Skeletal muscle satellite cell (primary cell): ENCODE data around the gene P2RY12.
"Not testable (repeated sequence)": the region's sequence is repeated elsewhere in the genome, so short reads cannot be mapped to it uniquely, and the experiment has no call there.

Experiments
- H3K27me3 ChIP-seq: 2 replicates; pipeline ENCODE4 v1.7.0; 2013; ENCODE audit warnings: low read length; ENCODE audit not compliant: control insufficient read depth, insufficient read depth
- H3K36me3 ChIP-seq: 2 replicates; pipeline ENCODE4 v1.7.0; 2013; ENCODE audit warnings: mild to moderate bottlenecking, control low read depth, low read length; ENCODE audit not compliant: insufficient read depth
- H3K4me1 ChIP-seq: 2 replicates; pipeline ENCODE4 v1.7.0; 2013; ENCODE audit warnings: low read length; ENCODE audit not compliant: control insufficient read depth, insufficient read depth
- H3K4me2 ChIP-seq: 2 replicates; pipeline ENCODE4 v1.7.0; 2013; ENCODE audit warnings: mild to moderate bottlenecking, low read length
- H3K4me3 ChIP-seq: 2 replicates; pipeline ENCODE4 v1.7.0; 2013; ENCODE audit warnings: low read length
- H3K9ac ChIP-seq: 2 replicates; pipeline ENCODE4 v1.7.0; 2013; ENCODE audit warnings: mild to moderate bottlenecking, low read depth, low read length, moderate library complexity
- H3K9me3 ChIP-seq: replicated peaks from 2 replicates; pipeline ENCODE4 v1.7.0; 2013; ENCODE audit warnings: mild to moderate bottlenecking, control low read depth, low read length

Gene P2RY12

DNA sequence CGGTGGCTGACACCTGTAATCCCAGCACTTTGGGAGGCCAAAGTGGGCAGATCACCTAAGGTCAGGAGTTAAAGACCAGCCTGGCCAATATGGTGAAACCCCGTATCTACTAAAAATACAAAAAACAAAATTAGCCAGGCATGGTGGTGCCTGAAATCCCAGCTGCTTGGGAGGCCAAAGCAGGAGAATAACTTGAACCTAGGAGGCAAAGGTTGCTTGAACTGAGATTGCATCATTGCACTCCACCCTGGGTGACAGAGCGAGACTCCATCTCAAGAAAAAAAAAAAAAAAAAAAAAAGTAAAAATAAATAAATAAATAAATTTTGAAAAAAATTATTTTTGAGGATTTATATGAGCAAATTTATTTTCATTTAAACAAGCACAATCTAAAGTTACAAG, 7.6 kb upstream of the P2RY12 start:
- H3K4me2 ChIP-seq, H3K4me3 ChIP-seq, H3K27me3 ChIP-seq, H3K9me3 ChIP-seq, H3K9ac ChIP-seq, H3K36me3 ChIP-seq, H3K4me1 ChIP-seq: not testable (repeated sequence)

DNA sequence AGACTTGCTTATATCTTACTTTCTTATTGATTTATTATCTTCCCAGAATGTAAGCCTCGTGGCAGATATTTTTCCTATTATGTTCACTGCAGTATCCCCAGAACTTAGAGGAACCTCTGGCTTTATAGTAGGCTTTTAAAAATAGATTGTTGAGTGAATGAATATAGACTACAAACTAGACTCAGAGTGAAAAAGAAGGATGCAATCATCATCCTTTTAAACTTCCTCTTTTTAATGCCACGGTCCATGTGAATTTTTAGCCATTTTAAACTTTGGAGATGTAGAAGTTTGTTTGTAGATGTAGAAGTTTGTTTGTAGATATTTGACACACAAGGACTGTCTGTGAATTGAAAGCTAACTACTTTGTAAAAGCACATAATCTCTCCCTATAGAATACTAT, 7.2 kb upstream of the P2RY12 start:
- no peaks in the 10 kb centered on the region for H3K27me3 ChIP-seq
- no peak overlapping the region for H3K9ac ChIP-seq
- no peaks in the 10 kb centered on the region for H3K9me3 ChIP-seq
- H3K4me3 ChIP-seq = no peak overlapping the region
- no peaks in the 10 kb centered on the region for H3K36me3 ChIP-seq
- H3K4me2 ChIP-seq = no peak overlapping the region
- H3K4me1 ChIP-seq = no peaks in the 10 kb centered on the region

DNA sequence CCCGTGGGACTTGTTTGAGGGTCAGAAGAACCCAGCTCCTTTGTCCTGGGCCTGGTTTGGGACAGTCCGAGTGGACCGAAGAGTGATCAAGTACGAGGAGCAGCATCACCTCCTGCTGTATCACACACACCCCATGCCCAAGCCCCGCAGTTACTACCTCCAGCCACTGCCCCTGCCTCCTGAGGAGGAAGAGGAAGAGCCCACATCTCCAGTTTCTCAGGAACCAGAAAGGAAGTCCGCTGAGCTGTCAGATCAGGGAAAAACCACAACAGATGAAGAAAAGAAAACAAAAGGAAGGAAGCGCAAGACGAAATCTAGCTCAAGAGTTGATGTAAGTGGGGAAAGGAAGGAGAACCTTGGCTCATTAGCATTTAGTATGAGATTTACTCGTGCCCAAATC, 3.3 kb upstream of the P2RY12 start:
- Histone ChIP-seq H3K9ac (no peak overlapping the region), H3K4me1 (no peaks in the 10 kb centered on the region), H3K9me3 (no peaks in the 10 kb centered on the region), H3K4me2 (no peak overlapping the region), H3K4me3 (no peak overlapping the region), H3K27me3 (no peaks in the 10 kb centered on the region), H3K36me3 (no peaks in the 10 kb centered on the region)

DNA sequence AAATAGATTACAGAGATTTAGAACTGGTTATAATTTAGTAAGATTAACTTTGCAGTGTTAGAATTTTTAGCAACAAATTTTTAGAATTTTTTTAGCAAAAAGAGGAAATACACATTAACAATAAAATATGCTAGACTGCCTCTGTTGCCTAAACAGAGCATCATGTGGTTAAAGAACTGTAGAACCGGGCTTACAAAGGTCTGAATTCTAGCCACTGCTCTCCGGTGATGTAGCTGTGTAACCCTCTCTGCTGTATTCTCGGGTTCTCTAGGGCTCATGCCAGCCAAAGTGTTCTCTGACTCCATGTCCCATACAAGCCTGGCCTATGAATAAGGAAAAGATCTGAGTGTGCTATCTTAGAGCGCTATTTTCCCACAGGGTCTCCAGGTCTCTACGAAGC, 2.9 kb upstream of the P2RY12 start:
- Histone ChIP-seq H3K4me2 (no peak overlapping the region), H3K27me3 (no peaks in the 10 kb centered on the region), H3K9me3 (no peaks in the 10 kb centered on the region), H3K9ac (no peak overlapping the region), H3K36me3 (no peaks in the 10 kb centered on the region), H3K4me3 (no peak overlapping the region), H3K4me1 (no peaks in the 10 kb centered on the region)

DNA sequence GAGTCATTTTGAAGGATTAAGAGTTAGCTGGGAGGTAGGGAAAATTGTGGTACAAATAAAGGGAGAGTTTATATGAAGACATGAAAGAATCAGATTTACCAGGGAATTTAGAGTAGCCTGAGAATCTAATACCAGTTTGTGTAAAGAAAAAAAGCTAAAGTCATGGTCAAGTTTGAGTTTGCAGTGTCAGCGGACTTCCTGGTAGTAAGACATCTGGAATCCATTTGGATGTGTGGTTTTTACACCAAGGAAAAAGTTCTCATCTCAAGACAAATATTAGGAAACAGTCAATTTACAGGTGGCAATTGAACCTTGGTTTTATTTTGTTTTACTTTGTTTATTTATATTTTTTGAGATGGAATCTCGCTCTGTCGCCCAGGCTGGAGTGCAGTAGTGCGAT, 1.5 kb upstream of the P2RY12 start:
- Histone ChIP-seq H3K27me3 (no peaks in the 10 kb centered on the region), H3K4me2 (no peak overlapping the region), H3K4me1 (no peaks in the 10 kb centered on the region), H3K4me3 (no peak overlapping the region), H3K9me3 (no peaks in the 10 kb centered on the region), H3K9ac (no peak overlapping the region), H3K36me3 (no peaks in the 10 kb centered on the region)

DNA sequence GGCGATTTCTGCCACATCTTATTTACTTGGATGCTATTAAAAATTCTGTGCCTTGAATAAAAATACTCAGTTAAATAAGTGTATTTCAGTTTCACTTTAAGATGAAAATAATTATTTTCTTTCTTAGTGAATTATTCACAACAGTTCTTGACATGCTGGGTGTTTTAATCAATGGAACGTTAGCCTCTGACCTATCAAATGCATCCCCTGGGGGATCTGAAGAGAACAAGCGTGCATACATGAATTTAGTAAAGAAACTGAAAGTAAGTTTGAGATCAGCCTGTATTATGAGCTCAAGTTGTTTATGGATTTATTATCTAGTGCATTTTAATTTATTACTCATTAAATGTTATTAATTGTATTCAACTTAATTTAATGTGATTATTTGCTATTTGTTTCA, 597 bp downstream of the P2RY12 start:
- Histone ChIP-seq H3K27me3 (no peaks in the 10 kb centered on the region), H3K4me3 (no peak overlapping the region), H3K4me2 (no peak overlapping the region), H3K36me3 (no peaks in the 10 kb centered on the region), H3K9ac (no peak overlapping the region), H3K4me1 (no peaks in the 10 kb centered on the region), H3K9me3 (no peaks in the 10 kb centered on the region)

DNA sequence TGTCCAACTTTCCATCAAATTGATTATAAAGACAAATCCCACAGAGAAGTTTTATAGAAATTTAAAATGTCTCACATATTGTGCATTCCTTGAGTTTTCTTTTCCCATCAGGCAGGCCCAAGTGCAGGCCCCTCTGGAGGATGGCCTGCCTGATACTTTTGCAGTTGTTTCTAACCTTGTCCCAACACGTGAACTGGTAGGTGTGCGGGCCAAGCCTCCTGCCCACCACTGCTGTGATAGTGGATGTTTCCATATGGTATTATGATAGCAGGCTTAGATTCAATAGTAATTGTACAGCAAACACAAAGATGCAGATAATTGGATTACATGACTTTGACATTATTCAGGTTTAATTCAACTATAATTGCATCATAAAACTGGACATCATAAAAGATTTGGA, 1.4 kb downstream of the P2RY12 start:
- H3K4me1 ChIP-seq = no peaks in the 10 kb centered on the region
- H3K27me3 ChIP-seq = no peaks in the 10 kb centered on the region
- H3K4me3 ChIP-seq = no peak overlapping the region
- H3K36me3 ChIP-seq = no peaks in the 10 kb centered on the region
- H3K9ac ChIP-seq = no peak overlapping the region
- no peak overlapping the region for H3K4me2 ChIP-seq
- H3K9me3 ChIP-seq = no peaks in the 10 kb centered on the region

DNA sequence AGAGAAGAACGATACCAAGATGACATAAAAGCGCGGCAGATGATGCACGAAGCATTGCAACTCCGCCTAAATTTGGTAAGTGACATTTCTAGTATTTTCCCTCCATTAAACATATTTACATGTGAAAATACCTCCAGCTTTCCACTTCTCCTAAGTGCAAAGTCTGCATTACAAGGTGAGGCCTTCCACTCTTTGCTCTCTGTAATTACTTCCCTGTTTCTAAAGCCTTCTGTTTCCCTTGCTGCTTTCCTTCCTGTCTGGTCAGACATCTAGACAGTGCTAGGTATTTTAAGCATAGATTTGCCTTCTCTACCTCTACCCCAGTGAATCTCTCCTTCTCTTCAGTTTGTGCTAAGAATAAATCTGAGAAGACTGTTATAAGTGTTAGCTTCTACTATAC, 1.9 kb downstream of the P2RY12 start:
- Histone ChIP-seq H3K9ac (no peak overlapping the region), H3K9me3 (no peaks in the 10 kb centered on the region), H3K4me1 (no peaks in the 10 kb centered on the region), H3K36me3 (no peaks in the 10 kb centered on the region), H3K4me2 (no peak overlapping the region), H3K4me3 (no peak overlapping the region), H3K27me3 (no peaks in the 10 kb centered on the region)

DNA sequence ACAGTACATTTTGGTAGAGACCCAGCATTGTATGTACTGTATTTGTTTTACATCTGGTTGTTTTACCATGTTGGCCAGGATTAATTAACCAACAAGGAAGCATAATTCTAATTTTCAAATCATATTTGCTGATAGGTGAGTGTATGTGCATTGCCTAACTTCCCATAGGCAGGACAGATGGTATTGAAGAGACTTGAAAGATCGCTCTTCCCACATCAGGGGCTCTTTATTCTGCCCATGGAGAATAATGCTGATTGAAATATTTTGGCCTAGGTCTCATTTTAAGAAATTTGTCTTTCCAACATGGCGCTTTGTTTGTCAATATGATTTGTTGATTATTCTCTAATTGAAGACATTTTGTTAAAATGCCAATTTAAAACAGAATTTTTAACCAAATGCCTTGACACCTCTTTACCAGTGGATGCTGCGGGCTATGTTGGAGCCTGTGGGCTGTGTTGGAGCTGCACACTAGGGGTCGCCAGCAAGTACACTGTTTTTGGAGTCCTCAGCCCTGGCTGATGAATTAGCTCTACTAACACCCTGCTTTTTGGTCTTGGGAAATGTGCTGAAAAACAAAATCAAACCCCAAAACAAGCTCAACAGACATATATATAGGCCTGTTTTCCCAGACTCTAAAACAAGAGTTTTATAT, 5.3 kb downstream of the P2RY12 start:
- H3K4me1 ChIP-seq = no peaks in the 10 kb centered on the region
- H3K9me3 ChIP-seq = no peaks in the 10 kb centered on the region
- no peaks in the 10 kb centered on the region for H3K27me3 ChIP-seq
- H3K4me2 ChIP-seq = no peak overlapping the region
- H3K9ac ChIP-seq = no peak overlapping the region
- H3K4me3 ChIP-seq = no peak overlapping the region
- no peaks in the 10 kb centered on the region for H3K36me3 ChIP-seq

DNA sequence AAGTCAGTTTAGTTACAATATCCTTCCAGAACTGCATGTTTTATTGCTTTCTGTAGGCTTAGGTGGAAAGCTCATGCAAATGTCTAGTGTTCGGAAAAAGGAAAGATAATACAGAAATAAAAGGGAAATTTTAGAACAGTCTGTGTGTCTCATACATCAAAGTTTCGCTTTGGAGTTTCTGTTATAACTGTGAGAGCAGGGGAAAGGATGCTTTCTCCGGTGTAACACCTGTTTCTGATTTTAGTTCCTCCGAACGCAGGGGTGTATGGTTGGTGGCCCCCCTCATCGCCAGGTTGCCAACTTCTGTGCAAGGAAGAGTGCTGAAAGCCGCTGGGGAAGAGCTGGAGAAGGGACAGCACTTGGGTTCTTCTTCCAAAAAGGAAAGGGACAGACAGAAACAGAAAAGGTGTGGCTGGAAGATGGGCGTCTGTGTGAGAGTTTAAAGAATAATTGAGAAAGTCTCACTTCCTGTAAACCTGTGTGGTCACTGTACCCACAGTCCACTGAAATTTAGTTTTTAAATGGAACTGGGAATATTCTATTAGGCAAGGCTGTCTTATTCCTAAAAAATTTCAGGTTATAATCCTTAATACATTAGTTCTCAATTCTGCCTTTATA, 6.7 kb downstream of the P2RY12 start:
- H3K4me2 ChIP-seq = no peak overlapping the region
- H3K4me1 ChIP-seq = no peaks in the 10 kb centered on the region
- no peaks in the 10 kb centered on the region for H3K27me3 ChIP-seq
- H3K36me3 ChIP-seq = no peaks in the 10 kb centered on the region
- H3K4me3 ChIP-seq = no peak overlapping the region
- H3K9me3 ChIP-seq = no peaks in the 10 kb centered on the region
- H3K9ac ChIP-seq = no peak overlapping the region

DNA sequence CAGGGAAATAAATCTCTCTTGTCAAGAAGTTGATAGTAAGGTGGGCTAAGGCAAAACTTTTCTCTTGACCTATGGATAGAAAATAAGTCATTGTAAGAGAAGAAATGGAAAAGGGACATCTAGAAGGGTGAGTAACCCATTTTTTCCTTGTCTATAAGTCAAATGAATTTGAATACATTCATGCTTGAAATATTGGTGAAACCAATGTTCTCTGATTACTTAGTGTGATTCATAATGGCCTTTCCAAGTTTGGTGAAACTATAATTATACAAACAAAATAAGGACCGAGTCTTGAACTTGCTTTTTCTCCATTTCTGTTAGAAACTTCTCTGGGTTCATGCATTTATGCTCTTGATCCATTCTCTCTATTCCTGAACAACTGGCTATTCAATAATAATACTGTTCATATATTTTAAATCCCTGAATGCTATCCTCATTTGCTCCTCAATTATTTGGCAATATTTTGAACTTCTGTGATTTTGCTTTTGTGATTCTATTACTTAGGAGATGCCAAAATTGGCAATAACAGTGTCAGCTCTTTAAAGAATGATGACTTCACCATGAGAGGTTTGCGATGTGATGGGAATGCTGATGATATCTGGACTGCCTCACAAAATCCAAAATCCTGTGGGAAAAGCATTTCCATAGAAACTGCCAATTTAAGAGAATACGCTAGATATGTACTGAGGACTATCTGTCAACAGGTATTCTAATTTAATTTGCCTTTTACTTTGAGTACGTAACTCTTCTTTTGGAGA, 12.3 kb downstream of the P2RY12 start:
- no peak overlapping the region for H3K4me2 ChIP-seq
- H3K9me3 ChIP-seq = no peaks in the 10 kb centered on the region
- H3K9ac ChIP-seq = no peak overlapping the region
- peaks cover 13% of the 10 kb centered on the region for H3K4me1 ChIP-seq
- H3K4me3 ChIP-seq = no peak overlapping the region
- H3K27me3 ChIP-seq = no peaks in the 10 kb centered on the region
- no peaks in the 10 kb centered on the region for H3K36me3 ChIP-seq

DNA sequence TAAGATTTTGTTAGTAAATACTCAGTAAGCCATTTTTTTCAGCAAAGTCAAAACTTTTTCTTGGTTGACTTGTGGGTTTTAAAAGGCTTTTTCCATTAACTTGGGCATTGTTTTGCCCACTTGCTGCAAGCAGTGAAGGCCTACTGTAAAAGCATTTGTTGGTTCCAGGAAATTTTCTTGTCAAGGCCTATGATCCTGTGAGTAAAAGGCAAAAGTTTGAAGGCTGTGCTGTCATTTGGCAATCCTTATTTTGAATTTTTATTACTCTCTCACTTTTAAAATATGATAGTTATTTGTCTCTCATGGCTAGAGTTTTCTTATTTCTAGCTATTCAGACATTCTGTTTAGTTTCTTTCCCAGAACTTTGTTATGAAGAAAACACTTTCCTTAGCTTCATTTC, 13.0 kb downstream of the P2RY12 start:
- H3K4me3 ChIP-seq = no peak overlapping the region
- H3K4me2 ChIP-seq = no peak overlapping the region
- peaks cover 13% of the 10 kb centered on the region for H3K4me1 ChIP-seq
- H3K9ac ChIP-seq = no peak overlapping the region
- H3K36me3 ChIP-seq = no peaks in the 10 kb centered on the region
- no peaks in the 10 kb centered on the region for H3K9me3 ChIP-seq
- no peaks in the 10 kb centered on the region for H3K27me3 ChIP-seq
